CD14-positive monocyte (primary cell): ENCODE data around the gene BRMS1. TPM values are rescaled to one million over a fixed set of nuclear protein-coding genes. Genes with fewer than 3 reads are reported as not detected.

Experiments
- DNase-seq, 3 donors: peaks; one replicate each; pipeline ENCODE4 v3.0.0-alpha.2; 2011 to 2022
- H2AFZ ChIP-seq: 2 replicates; pipeline ENCODE4 v1.6.0; 2012; ENCODE audit warnings: mild to moderate bottlenecking, low read depth, low read length, inconsistent platforms; ENCODE audit not compliant: insufficient read depth, poor library complexity, severe bottlenecking
- H3K27ac ChIP-seq, 2 donors: 1 replicate in 1 of 2; 2 replicates in 1 of 2; pipeline ENCODE4 v1.5.1; 2012 to 2013; ENCODE audit warnings: low read length in 2 of 2, control low read depth in 1 of 2, inconsistent platforms in 1 of 2, low read depth in 1 of 2, mild to moderate bottlenecking in 1 of 2
- H3K27me3 ChIP-seq, 2 donors: one replicate each; pipeline versions ENCODE4 v1.6.0 to v1.6.1; 2011 to 2013; ENCODE audit warnings: low read length in 2 of 2; ENCODE audit not compliant: control insufficient read depth in 2 of 2, insufficient read depth in 2 of 2
- H3K36me3 ChIP-seq, 2 donors: replicated peaks in 1 of 2; 1 replicate in 1 of 2; 2 replicates in 1 of 2; pipeline versions ENCODE4 v1.5.1 to v1.6.1; 2012 to 2013; ENCODE audit warnings: low read length in 2 of 2, control low read depth in 1 of 2, inconsistent platforms in 1 of 2, mild to moderate bottlenecking in 1 of 2; ENCODE audit not compliant: insufficient read depth in 2 of 2, control insufficient read depth in 1 of 2
- H3K4me1 ChIP-seq, 2 donors: 1 replicate in 1 of 2; 2 replicates in 1 of 2; pipeline versions ENCODE4 v1.5.1 to v1.6.1; 2012 to 2013; ENCODE audit warnings: low read length in 2 of 2, control low read depth in 1 of 2, inconsistent platforms in 1 of 2, mild to moderate bottlenecking in 1 of 2, moderate library complexity in 1 of 2; ENCODE audit not compliant: insufficient read depth in 2 of 2, control insufficient read depth in 1 of 2
- H3K4me2 ChIP-seq: replicated peaks from 2 replicates; pipeline ENCODE3; 2012; ENCODE audit warnings: low read length, moderate library complexity, mild to moderate bottlenecking; ENCODE audit not compliant: poor library complexity, severe bottlenecking; ENCODE audit errors: extremely low read depth
- H3K4me3 ChIP-seq, 3 experiments: fragments of 200-600 bp in 1 of 3; sonication (generic) in 1 of 3; replicated peaks in 1 of 3; 1 replicate in 2 of 3; 2 replicates in 1 of 3; pipeline ENCODE4 v1.5.1; 2011 to 2013; ENCODE audit warnings: low read length in 3 of 3, mild to moderate bottlenecking in 3 of 3, control low read depth in 2 of 3, low read depth in 2 of 3, inconsistent platforms in 1 of 3, moderate library complexity in 1 of 3
- H3K79me2 ChIP-seq: 2 replicates; pipeline ENCODE4 v1.6.0; 2012; ENCODE audit warnings: mild to moderate bottlenecking, control low read depth, inconsistent platforms, low read length, moderate library complexity; ENCODE audit not compliant: insufficient read depth
- H3K9ac ChIP-seq: 2 replicates; pipeline ENCODE4 v1.6.0; 2017; ENCODE audit warnings: low read length, mild to moderate bottlenecking; ENCODE audit not compliant: insufficient read depth, poor library complexity, severe bottlenecking
- H3K9me3 ChIP-seq, 2 donors: replicated peaks in 1 of 2; 1 replicate in 1 of 2; 2 replicates in 1 of 2; pipeline versions ENCODE4 v1.5.1 to v1.6.1; 2012 to 2013; ENCODE audit warnings: low read length in 2 of 2, control low read depth in 1 of 2; ENCODE audit not compliant: control insufficient read depth in 1 of 2, insufficient read depth in 1 of 2
- H4K20me1 ChIP-seq: 2 replicates; pipeline ENCODE4 v1.6.0; 2012; ENCODE audit warnings: mild to moderate bottlenecking, low read length, control low read depth, moderate library complexity; ENCODE audit not compliant: insufficient read depth
- H3K27ac Mint-ChIP-seq, 7 donors: one replicate each; pipeline ENCODE4 v1.8.0; 2020; ENCODE audit warnings: mild to moderate bottlenecking in 7 of 7, mixed read lengths in 7 of 7, moderate library complexity in 6 of 7, inconsistent platforms in 2 of 7
- H3K27me3 Mint-ChIP-seq, 3 donors: one replicate each; pipeline ENCODE4 v1.8.0; 2021 to 2022; ENCODE audit warnings: low read depth in 3 of 3, mild to moderate bottlenecking in 3 of 3, mixed read lengths in 3 of 3, moderate library complexity in 3 of 3, inconsistent platforms in 1 of 3
- H3K36me3 Mint-ChIP-seq, 2 donors: one replicate each; pipeline ENCODE4 v1.8.0; 2020; ENCODE audit warnings: mixed read lengths in 2 of 2, inconsistent platforms in 1 of 2, mild to moderate bottlenecking in 1 of 2
- H3K4me1 Mint-ChIP-seq: one replicate; pipeline ENCODE4 v1.8.0; 2020; ENCODE audit warnings: mild to moderate bottlenecking, mixed read lengths
- H3K4me3 Mint-ChIP-seq, 2 donors: one replicate each; pipeline ENCODE4 v1.8.0; 2020; ENCODE audit warnings: mild to moderate bottlenecking in 2 of 2, mixed read lengths in 2 of 2, moderate library complexity in 1 of 2
- H3K9me3 Mint-ChIP-seq, 7 donors: one replicate each; pipeline ENCODE4 v1.8.0; 2020 to 2022; ENCODE audit warnings: mixed read lengths in 7 of 7, mild to moderate bottlenecking in 6 of 7, moderate library complexity in 6 of 7, inconsistent platforms in 2 of 7
- WGBS: methylation state at CpG from one replicate; pipeline ENCODE4 v1.1.5; 2013; ENCODE audit warnings: missing lambda C conversion rate; ENCODE audit not compliant: insufficient coverage; 5-methylcytosine and 5-hydroxymethylcytosine counted together
- intact Hi-C, 2 donors: fragments of 100-400 bp; cut with micrococcal nuclease; formaldehyde crosslinking; loops; one replicate each; pipeline versions ENCODE4 v1.15.0 to v1.15.1; 2023
- polyA plus RNA-seq, 3 donors: library from polyadenylated mRNA; depleted of rRNA in 1 of 3; unstranded in 2 of 3; stranded (reverse) in 1 of 3; fragments of 300-500 nt in 2 of 3; fragments of >200 nt in 1 of 3; fragmentation: Illumina TruSeq in 2 of 3; gene quantifications; 1 replicate in 2 of 3; 2 replicates in 1 of 3; pipeline ENCODE4 v1.2.3, GENCODE V29; 2012 to 2021
- TF ChIP-seq, protein P1 (sequence below): fragments of 200-600 bp; IDR thresholded peaks from one replicate; pipeline ENCODE4 v1.8.0; 2022; ENCODE audit warnings: antibody characterized with exemption, mild to moderate bottlenecking

BRMS1 gene
- polyA plus RNA-seq, 3 donors = 49.0 to 65.2 (median 62.0) TPM

DNA sequence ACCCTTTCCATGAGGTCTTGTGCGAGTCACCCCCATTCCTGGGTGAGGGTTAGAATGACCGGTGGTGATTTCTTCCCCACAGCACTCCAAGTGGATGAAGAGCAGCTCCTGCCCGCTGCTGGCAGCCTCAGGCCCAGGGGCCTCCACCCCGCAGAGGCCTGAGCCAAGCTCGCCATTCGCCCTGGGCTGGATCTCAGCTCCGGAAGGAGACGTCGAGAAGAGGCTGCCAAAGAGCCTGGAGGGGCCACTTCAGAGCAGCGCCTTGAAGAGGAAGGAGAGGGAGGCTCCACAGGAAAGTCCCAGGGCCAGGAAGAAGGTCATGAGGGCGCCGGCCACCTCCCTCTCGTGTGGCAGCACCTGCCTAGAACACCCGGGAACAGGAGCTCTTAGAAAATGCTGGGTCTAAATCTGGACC is 18.3 kb upstream of the BRMS1 start:
- Histone ChIP-seq H3K27me3 (no peaks in the 10 kb centered on the region), H3K79me2 (no peaks in the 10 kb centered on the region), H3K4me2 (no peak overlapping the region), H3K9ac (no peak overlapping the region), H3K36me3 (no peaks in the 10 kb centered on the region), H3K27ac (no peak overlapping the region), H3K9me3 (no peaks in the 10 kb centered on the region), H3K4me3 (no peak overlapping the region), H4K20me1 (no peaks in the 10 kb centered on the region), H2AFZ (no peak overlapping the region), H3K4me1 (no peaks in the 10 kb centered on the region)
- H3K36me3 Mint-ChIP-seq = no peaks in the 10 kb centered on the region
- no peaks in the 10 kb centered on the region for H3K4me1 Mint-ChIP-seq
- TF ChIP-seq, protein P1, sequence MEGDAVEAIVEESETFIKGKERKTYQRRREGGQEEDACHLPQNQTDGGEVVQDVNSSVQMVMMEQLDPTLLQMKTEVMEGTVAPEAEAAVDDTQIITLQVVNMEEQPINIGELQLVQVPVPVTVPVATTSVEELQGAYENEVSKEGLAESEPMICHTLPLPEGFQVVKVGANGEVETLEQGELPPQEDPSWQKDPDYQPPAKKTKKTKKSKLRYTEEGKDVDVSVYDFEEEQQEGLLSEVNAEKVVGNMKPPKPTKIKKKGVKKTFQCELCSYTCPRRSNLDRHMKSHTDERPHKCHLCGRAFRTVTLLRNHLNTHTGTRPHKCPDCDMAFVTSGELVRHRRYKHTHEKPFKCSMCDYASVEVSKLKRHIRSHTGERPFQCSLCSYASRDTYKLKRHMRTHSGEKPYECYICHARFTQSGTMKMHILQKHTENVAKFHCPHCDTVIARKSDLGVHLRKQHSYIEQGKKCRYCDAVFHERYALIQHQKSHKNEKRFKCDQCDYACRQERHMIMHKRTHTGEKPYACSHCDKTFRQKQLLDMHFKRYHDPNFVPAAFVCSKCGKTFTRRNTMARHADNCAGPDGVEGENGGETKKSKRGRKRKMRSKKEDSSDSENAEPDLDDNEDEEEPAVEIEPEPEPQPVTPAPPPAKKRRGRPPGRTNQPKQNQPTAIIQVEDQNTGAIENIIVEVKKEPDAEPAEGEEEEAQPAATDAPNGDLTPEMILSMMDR = no peak
- intact Hi-C loops = no loop called here
- H3K9me3 Mint-ChIP-seq = peaks cover 0 to 1% (median 0%) of the 10 kb centered on the region in 7 donors
- peaks cover 0 to 9% (median 6%) of the 10 kb centered on the region in 3 donors for H3K27me3 Mint-ChIP-seq
- no peak for DNase-seq
- H3K27ac Mint-ChIP-seq = no peak overlapping the region
- H3K4me3 Mint-ChIP-seq = no peak overlapping the region
- WGBS = over 99% methylated on average over 11 of the region's 14 CpGs

DNA sequence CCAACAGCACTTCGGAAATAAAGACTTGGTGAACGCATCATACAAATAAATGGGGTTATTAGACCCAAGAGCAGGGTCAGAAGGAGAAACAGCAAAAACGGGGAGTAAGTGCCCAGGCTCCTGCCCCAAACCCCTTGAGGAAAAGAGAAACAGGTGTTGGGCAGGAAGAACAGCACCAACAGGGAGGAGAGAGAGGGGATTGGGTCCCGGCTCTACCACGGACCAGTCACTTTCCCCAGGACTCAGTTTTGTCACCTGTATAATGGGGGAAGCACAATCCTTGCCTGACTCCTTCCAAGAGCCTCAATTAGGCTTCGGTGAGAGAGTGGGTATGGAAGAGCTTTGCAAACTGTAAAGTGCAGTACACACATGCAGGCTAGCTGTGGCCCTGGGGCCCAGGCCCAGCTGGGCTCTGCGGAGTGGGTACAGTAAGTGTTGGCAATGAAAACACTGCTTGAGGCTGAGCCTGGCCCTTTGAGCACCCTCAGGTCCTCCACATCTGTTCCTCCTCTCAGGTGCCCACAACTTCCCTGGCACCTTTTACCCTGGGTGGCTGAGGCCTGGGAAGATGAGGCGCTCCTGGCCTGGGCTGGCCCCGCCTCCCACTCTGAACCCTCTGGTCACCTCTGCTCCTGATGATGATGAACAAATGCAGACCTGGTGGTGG is 17.7 kb upstream of the BRMS1 start:
- Mint-ChIP-seq H3K27ac (no peak overlapping the region), H3K4me3 (no peak overlapping the region), H3K9me3 (peaks cover 0 to 1% (median 0%) of the 10 kb centered on the region in 7 donors), H3K27me3 (peaks cover 0 to 9% (median 4%) of the 10 kb centered on the region in 3 donors), H3K36me3 (no peaks in the 10 kb centered on the region), H3K4me1 (no peaks in the 10 kb centered on the region)
- Histone ChIP-seq H3K4me1 (no peaks in the 10 kb centered on the region), H3K27ac (no peak overlapping the region), H3K4me3 (no peak overlapping the region), H2AFZ (no peak overlapping the region), H3K27me3 (no peaks in the 10 kb centered on the region), H3K9me3 (no peaks in the 10 kb centered on the region), H3K79me2 (no peaks in the 10 kb centered on the region), H4K20me1 (no peaks in the 10 kb centered on the region), H3K9ac (no peak overlapping the region), H3K4me2 (no peak overlapping the region), H3K36me3 (no peaks in the 10 kb centered on the region)
- intact Hi-C loops = no loop called here
- peak in 1 of 3 donors; percentile 1 for DNase-seq
- TF ChIP-seq, protein P1 = no peak
- WGBS = 96% methylated on average over 3 of the region's 9 CpGs
